Stimulated activated CD8-positive, alpha-beta memory T cell treated with anti-CD3 and anti-CD28 coated beads, Interleukin-4, amount 100 ng/mL, for 4 hours (primary cell): ENCODE data around the gene ACAD11.

Experiments used
- DNase-seq, 2 donors: peaks; one replicate each; pipeline ENCODE4 v3.0.0-alpha.2; 2020; ENCODE audit warnings: low read depth in 2 of 2, low spot score in 1 of 2

Gene ACAD11, protein sequence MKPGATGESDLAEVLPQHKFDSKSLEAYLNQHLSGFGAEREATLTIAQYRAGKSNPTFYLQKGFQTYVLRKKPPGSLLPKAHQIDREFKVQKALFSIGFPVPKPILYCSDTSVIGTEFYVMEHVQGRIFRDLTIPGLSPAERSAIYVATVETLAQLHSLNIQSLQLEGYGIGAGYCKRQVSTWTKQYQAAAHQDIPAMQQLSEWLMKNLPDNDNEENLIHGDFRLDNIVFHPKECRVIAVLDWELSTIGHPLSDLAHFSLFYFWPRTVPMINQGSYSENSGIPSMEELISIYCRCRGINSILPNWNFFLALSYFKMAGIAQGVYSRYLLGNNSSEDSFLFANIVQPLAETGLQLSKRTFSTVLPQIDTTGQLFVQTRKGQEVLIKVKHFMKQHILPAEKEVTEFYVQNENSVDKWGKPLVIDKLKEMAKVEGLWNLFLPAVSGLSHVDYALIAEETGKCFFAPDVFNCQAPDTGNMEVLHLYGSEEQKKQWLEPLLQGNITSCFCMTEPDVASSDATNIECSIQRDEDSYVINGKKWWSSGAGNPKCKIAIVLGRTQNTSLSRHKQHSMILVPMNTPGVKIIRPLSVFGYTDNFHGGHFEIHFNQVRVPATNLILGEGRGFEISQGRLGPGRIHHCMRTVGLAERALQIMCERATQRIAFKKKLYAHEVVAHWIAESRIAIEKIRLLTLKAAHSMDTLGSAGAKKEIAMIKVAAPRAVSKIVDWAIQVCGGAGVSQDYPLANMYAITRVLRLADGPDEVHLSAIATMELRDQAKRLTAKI

DNA sequence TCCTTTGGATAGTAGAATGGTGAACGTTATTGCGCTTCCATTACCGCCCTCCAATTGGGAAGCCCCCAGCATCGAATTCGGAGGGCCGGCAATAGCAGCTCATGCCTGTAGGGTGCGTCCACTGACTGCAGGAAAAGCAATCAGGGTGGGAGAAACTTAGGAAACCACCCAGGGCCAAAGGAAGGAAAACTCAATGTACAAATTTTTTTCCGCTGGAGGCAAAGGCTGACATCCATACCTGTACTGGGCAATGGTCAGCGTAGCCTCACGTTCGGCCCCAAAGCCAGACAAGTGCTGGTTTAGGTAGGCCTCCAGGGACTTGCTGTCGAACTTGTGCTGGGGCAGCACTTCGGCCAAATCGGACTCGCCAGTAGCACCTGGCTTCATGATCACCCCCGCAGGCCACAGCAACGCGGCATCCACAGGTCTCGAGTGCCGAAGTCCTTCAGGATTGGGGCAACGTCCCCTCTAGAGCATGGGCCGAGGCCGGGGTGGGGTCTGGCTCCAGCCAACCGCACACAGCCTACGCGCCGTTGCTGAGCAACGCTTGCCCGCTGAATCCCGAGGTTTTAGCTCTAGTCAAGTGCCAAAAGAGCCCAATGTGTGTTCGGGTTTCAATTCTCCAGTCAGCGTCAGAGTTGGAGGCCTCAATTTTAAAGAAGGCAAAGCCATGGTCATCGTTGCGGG is at the start of gene ACAD11:
ACAD11 (minus strand) TSS at position 445 of the 687 bp plus-strand sequence; CDS start at position 387, 58 bp downstream.
- peak in 1 of 2 donors; percentile 1 for DNase-seq

GRCh38 chr3:132703733-132704132 is 44.1 kb upstream of the ACAD11 start:
- no peak for DNase-seq

DNA sequence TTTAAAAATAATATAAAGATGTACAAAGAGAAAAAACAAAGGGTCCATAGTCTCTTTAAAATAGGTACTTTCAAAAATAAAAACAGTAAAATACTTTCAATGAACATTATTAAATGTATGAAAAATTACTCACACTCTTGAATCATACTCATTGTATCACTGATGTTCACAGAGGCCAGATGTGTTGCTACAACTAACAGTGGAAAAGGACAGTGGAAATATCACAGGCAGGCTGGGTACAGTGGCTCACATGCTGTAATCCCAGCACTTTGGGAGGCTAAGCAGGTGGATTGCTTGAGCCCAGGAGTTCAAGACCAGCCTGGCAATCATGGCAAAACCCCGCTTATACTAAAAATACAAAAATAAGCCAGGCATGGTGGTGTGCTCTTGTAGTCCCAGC is 35.8 kb upstream of the ACAD11 start:
- DNase-seq: no peak

- no peak for DNase-seq
Measured at GRCh38 chr3:132694991-132695390, 35.4 kb upstream of the ACAD11 start.

- DNase-seq: no peak
Measured at GRCh38 chr3:132690040-132690439, 30.4 kb upstream of the ACAD11 start.

GRCh38 chr3:132682201-132682600 is 22.6 kb upstream of the ACAD11 start:
- no peak for DNase-seq

- no peak for DNase-seq
Measured at GRCh38 chr3:132681421-132681820, 21.8 kb upstream of the ACAD11 start.

- DNase-seq: no peak
Measured at GRCh38 chr3:132679911-132680310, 20.3 kb upstream of the ACAD11 start.

DNA sequence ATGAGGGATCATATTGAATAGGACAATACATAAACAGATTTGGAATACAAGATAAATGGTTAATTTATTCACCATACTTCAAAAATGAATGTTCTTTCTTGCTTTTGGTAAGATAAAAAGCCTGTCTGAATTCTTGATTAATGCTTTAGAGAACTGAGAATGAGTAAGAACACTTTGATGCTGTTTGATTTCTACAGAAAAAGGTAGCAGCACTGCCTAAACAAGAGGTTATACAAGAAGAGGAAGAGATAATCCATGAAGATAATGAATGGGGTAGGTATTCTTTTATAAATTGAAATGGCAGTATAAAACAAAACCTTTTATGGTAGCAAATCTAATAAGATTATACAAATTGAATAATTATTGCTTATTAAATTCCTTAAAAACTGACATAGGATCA is 15.8 kb upstream of the ACAD11 start:
- DNase-seq: no peak

GRCh38 chr3:132669256-132669777 is 9.7 kb upstream of the ACAD11 start:
- DNase-seq: no peak

GRCh38 chr3:132665230-132665745 is 5.7 kb upstream of the ACAD11 start:
- no peak for DNase-seq

DNA sequence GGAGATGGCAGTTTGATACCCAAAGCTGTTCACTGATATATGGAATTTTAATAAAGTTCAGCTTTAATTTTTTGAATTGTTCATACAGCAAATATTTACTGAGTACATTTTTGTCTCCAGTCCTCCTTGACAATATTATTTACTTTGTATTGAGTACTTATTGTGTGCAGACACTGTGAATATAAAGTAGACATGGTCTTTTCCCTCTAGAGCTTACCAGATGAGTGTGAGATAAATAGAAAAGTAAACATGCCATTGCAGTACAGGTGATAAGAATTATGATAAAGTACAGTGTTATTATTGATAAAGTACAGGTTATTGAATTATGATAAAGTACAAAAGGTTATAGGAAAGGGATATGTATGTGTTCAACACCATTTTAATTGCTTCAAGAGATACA is 2.6 kb upstream of the ACAD11 start:
- DNase-seq: no peak

DNA sequence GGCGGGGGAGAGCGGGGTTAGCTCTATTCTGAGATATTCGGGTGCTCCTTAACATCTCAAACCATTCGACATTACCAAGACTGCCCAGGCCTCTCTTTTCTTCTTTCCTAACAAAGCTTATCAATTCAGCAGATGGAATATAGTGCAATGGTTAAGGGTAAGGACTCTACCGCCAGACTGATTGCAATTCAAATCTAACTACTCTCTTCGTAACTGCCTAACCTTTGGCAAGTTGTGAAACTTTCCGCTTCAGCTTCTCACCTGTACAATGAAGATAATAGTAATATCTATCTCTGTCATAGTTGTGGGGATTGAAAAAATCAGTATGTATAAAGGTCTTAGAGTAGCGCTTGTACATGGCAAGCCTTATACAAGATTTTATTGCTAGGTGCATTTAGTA is 1.5 kb upstream of the ACAD11 start:
- DNase-seq: no peak

DNA sequence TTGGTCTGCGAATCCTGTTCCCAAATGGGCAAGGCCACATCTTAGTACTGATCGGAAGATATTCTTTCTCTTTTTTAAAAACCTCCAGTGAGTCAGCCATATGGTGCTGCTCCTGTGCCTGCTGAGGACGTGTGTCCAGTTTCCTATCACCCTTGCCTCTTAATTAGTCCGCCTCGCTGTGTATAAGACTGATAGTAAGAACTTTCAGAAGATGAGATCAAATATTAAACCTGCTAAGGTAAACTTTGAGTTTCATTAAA is 1.1 kb upstream of the ACAD11 start:
- DNase-seq: no peak

DNA sequence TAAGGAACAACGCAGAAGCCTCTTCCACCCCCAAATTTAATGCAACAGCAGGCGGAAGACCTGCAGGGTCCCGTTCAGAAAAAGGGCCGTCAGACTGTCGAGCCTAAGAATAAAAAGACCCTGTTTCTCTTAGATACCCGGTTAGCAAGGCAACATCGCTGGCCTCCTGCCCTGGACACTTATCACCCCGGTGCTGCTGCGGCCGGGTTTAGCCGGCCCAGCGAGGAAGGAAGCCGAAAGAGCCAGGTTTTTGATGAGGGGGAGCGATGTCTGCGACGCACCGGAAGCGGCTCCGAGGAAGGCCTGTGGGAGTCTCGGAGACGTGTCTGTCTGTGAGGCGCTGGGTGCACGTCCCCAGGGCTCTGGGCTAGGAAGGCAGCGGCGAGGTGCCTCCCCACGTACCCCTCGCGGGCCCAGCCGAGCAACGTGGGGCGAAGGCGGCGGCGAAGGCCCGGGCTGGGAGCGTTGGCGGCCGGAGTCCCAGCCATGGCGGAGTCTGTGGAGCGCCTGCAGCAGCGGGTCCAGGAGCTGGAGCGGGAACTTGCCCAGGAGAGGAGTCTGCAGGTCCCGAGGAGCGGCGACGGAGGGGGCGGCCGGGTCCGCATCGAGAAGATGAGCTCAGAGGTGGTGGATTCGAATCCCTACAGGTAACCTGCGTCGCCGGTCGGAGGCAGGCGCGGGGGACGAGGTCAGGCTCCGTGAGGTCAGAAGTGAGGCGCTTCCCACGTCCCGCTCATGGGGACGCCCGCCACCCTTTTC is 622 bp upstream of the ACAD11 start, which contains the start of gene UBA5:
UBA5 (plus strand) TSS at position 278 of the 759 bp plus-strand sequence; CDS start at position 487, 209 bp downstream.
- DNase-seq: peak; percentile 24 to 30

DNA sequence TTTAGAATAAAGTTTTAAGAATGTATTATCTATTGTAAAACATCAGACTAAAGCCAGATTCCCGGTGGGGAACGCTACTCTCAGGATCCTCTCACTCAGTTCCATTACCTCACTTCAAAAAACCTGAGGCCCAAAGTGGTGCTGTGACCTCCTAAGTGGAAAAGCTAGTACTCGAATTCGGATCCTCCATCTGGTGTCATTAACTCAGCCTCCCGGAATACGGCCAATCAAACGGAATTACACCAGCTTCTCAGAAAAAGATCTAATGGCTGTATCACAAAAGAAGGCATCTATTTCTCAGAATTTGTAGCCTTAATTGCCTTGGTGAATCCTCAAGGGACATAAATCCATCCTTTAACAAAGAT is 627 bp downstream of the ACAD11 start:
- no peak for DNase-seq

- DNase-seq: no peak
Measured at GRCh38 chr3:132657869-132658747, 1.5 kb downstream of the ACAD11 start.

GRCh38 chr3:132655471-132655870 is 4.1 kb downstream of the ACAD11 start:
- no peak for DNase-seq

DNA sequence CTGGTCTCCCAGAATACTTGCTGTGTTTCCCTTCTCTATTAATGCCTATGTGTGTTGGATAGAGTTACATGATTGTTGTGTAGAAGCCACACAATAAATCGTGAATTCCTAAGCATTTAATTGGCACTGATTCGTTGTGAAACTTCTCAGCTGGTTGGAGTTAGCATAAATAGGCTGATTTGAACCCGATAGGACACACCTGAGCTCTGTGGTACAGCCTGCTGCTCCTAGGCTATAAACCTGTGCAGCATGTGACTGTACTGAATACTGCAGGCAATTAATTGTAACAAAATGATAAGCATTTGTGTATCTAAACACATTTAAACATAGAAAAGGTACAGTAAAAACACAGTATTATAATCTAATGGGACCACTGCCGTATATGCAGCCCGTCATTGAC is 4.9 kb downstream of the ACAD11 start:
- DNase-seq: no peak

GRCh38 chr3:132654190-132654589 is 5.4 kb downstream of the ACAD11 start:
- no peak for DNase-seq
